Neuronal stem cell (in vitro differentiated cells): Measurements from ENCODE around the gene RBM20.

Source experiments
- DNase-seq: peaks from one replicate; pipeline ENCODE4 v3.0.0-alpha.2; 2013; ENCODE audit warnings: low spot score
- H2AFZ ChIP-seq: one replicate; pipeline ENCODE4 v1.6.1; 2013; ENCODE audit warnings: mild to moderate bottlenecking, low read length, inconsistent platforms
- H2AK5ac ChIP-seq: 2 replicates; pipeline ENCODE4 v1.6.1; 2013; ENCODE audit warnings: low read depth, mild to moderate bottlenecking, inconsistent platforms, low read length, moderate library complexity, mixed read lengths
- H2BK120ac ChIP-seq: 2 replicates; pipeline ENCODE4 v1.6.1; 2013; ENCODE audit warnings: low read depth, mild to moderate bottlenecking, inconsistent platforms, low read length, moderate library complexity, mixed read lengths
- H2BK12ac ChIP-seq: one replicate; pipeline ENCODE4 v1.6.1; 2013; ENCODE audit warnings: low read length, inconsistent platforms
- H2BK15ac ChIP-seq: 2 replicates; pipeline ENCODE4 v1.6.1; 2013; ENCODE audit warnings: mild to moderate bottlenecking, low read length, inconsistent platforms, mixed read lengths
- H2BK5ac ChIP-seq: one replicate; pipeline ENCODE4 v1.6.1; 2013; ENCODE audit warnings: inconsistent platforms, mild to moderate bottlenecking, low read length, moderate library complexity
- H3K14ac ChIP-seq: one replicate; pipeline ENCODE4 v1.6.1; 2013; ENCODE audit warnings: low read length, inconsistent platforms
- H3K18ac ChIP-seq: 2 replicates; pipeline ENCODE4 v1.6.1; 2013; ENCODE audit warnings: low read length, inconsistent platforms
- H3K23ac ChIP-seq: 2 replicates; pipeline ENCODE4 v1.6.1; 2013; ENCODE audit warnings: low read depth, mild to moderate bottlenecking, mixed read lengths, low read length, inconsistent platforms; ENCODE audit not compliant: poor library complexity
- H3K27ac ChIP-seq: replicated peaks from 3 replicates; pipeline ENCODE4 v1.5.1; 2013; ENCODE audit warnings: low read length, inconsistent platforms
- H3K27me3 ChIP-seq, 3 experiments: 2 replicates each; pipeline ENCODE4 v1.6.1; 2013; ENCODE audit warnings: low read length in 3 of 3, mild to moderate bottlenecking in 2 of 3, inconsistent platforms in 1 of 3, low read depth in 1 of 3, mixed read lengths in 1 of 3, moderate library complexity in 1 of 3; ENCODE audit not compliant: control insufficient read depth in 3 of 3, insufficient read depth in 3 of 3
- H3K36me3 ChIP-seq, 2 donors: replicated peaks in 1 of 2; 2 replicates each; pipeline ENCODE4 v1.6.1; 2013; ENCODE audit warnings: low read length in 2 of 2; ENCODE audit not compliant: control insufficient read depth in 2 of 2, insufficient read depth in 2 of 2
- H3K4ac ChIP-seq: 2 replicates; pipeline ENCODE4 v1.6.1; 2013; ENCODE audit warnings: inconsistent platforms, mild to moderate bottlenecking, low read length, moderate library complexity
- H3K4me1 ChIP-seq, 2 donors: 1 replicate in 1 of 2; 2 replicates in 1 of 2; pipeline ENCODE4 v1.6.1; 2013; ENCODE audit warnings: low read length in 2 of 2, low read depth in 1 of 2; ENCODE audit not compliant: control insufficient read depth in 2 of 2, insufficient read depth in 1 of 2
- H3K4me2 ChIP-seq: one replicate; pipeline ENCODE4 v1.6.1; 2013; ENCODE audit warnings: mild to moderate bottlenecking, low read length, inconsistent platforms; ENCODE audit not compliant: insufficient read depth, poor library complexity, severe bottlenecking
- H3K4me3 ChIP-seq, 2 donors: 2 replicates each; pipeline ENCODE4 v1.5.1; 2013; ENCODE audit warnings: low read length in 2 of 2, mild to moderate bottlenecking in 2 of 2, inconsistent platforms in 1 of 2, moderate library complexity in 1 of 2
- H3K79me1 ChIP-seq: one replicate; pipeline ENCODE4 v1.6.1; 2013; ENCODE audit warnings: low read depth, mild to moderate bottlenecking, inconsistent platforms, low read length, moderate library complexity
- H3K9ac ChIP-seq: one replicate; pipeline ENCODE4 v1.6.1; 2013; ENCODE audit warnings: mild to moderate bottlenecking, low read depth, low read length, inconsistent platforms; ENCODE audit not compliant: poor library complexity
- H3K9me3 ChIP-seq, 2 donors: replicated peaks in 1 of 2; 2 replicates each; pipeline versions ENCODE3 to v1.6.1; 2013; ENCODE audit warnings: low read length in 2 of 2, mild to moderate bottlenecking in 2 of 2, inconsistent platforms in 1 of 2, low read depth in 1 of 2, mixed read lengths in 1 of 2, moderate library complexity in 1 of 2; ENCODE audit not compliant: control insufficient read depth in 2 of 2, insufficient read depth in 1 of 2
- H4K8ac ChIP-seq: one replicate; pipeline ENCODE4 v1.6.1; 2013; ENCODE audit warnings: low read depth, mild to moderate bottlenecking, inconsistent platforms, low read length, moderate library complexity
- H4K91ac ChIP-seq: one replicate; pipeline ENCODE4 v1.6.1; 2013; ENCODE audit warnings: low read length, low read depth, mild to moderate bottlenecking, inconsistent platforms; ENCODE audit not compliant: poor library complexity
- WGBS, 2 donors: extraction: QIAGEN DNeasy Blood & Tissue Kit; methylation state at CpG; one replicate each; pipeline ENCODE4 v1.1.7; 2013; ENCODE audit warnings: missing lambda C conversion rate in 2 of 2, mixed read lengths in 1 of 2; ENCODE audit not compliant: insufficient read length in 2 of 2, insufficient replicate concordance in 1 of 2; ENCODE audit errors: extremely low coverage in 2 of 2; 5-methylcytosine and 5-hydroxymethylcytosine counted together

The RBM20 gene

GRCh38 chr10:110717781-110718589 is 73.8 kb downstream of the RBM20 start:
- Histone ChIP-seq H2BK12ac (no peak overlapping the region), H3K4me2 (no peak overlapping the region), H3K4ac (no peak overlapping the region), H3K36me3 (no peaks in the 10 kb centered on the region), H2BK15ac (no peak overlapping the region), H3K27ac (no peak overlapping the region), H3K4me1 (no peaks in the 10 kb centered on the region), H2AFZ (no peak overlapping the region), H2BK120ac (no peak overlapping the region), H2BK5ac (no peak overlapping the region), H3K14ac (no peak overlapping the region), H3K9me3 (no peaks in the 10 kb centered on the region), H4K8ac (no peak overlapping the region), H4K91ac (peak overlapping the region; percentile 34), H3K23ac (no peak overlapping the region), H3K9ac (no peak overlapping the region), H3K18ac (no peak overlapping the region), H3K79me1 (no peaks in the 10 kb centered on the region), H3K27me3 (peaks cover 0 to 25% (median 0%) of the 10 kb centered on the region in 3 experiments), H3K4me3 (no peak overlapping the region), H2AK5ac (no peak overlapping the region)
- no CpG with 5 or more reads among the region's 4 CpGs for WGBS, 2 donors
- no peak for DNase-seq

GRCh38 chr10:110721406-110722038 is 77.4 kb downstream of the RBM20 start:
- DNase-seq: no peak
- H2BK5ac ChIP-seq: no peak overlapping the region
- H2BK12ac ChIP-seq: no peak overlapping the region
- no peak overlapping the region for H4K8ac ChIP-seq
- H3K14ac ChIP-seq: no peak overlapping the region
- peaks cover 2 to 7% of the 10 kb centered on the region in 2 donors for H3K4me1 ChIP-seq
- H3K9ac ChIP-seq: no peak overlapping the region
- peaks cover 0 to 38% (median 0%) of the 10 kb centered on the region in 3 experiments for H3K27me3 ChIP-seq
- H3K18ac ChIP-seq: no peak overlapping the region
- H2AFZ ChIP-seq: no peak overlapping the region
- no peak overlapping the region for H2BK15ac ChIP-seq
- no CpG with 5 or more reads among the region's 9 CpGs for WGBS, 2 donors
- no peak overlapping the region for H3K27ac ChIP-seq
- no peak overlapping the region for H3K4me2 ChIP-seq
- no peaks in the 10 kb centered on the region for H3K79me1 ChIP-seq
- no peak overlapping the region for H3K4me3 ChIP-seq
- no peak overlapping the region for H2BK120ac ChIP-seq
- no peak overlapping the region for H4K91ac ChIP-seq
- H3K9me3 ChIP-seq: no peaks in the 10 kb centered on the region
- H3K4ac ChIP-seq: no peak overlapping the region
- no peak overlapping the region for H3K23ac ChIP-seq
- H3K36me3 ChIP-seq: no peaks in the 10 kb centered on the region
- no peak overlapping the region for H2AK5ac ChIP-seq

GRCh38 chr10:110723224-110723891 is 79.2 kb downstream of the RBM20 start:
- H3K9ac ChIP-seq: no peak overlapping the region
- H3K18ac ChIP-seq: no peak overlapping the region
- no peaks in the 10 kb centered on the region for H3K36me3 ChIP-seq
- no peak overlapping the region for H2AK5ac ChIP-seq
- no peak overlapping the region for H3K14ac ChIP-seq
- no peak overlapping the region for H3K4me2 ChIP-seq
- H2BK15ac ChIP-seq: no peak overlapping the region
- H3K27me3 ChIP-seq: peaks cover 0 to 35% (median 0%) of the 10 kb centered on the region in 3 experiments
- H4K8ac ChIP-seq: no peak overlapping the region
- no peak overlapping the region for H3K27ac ChIP-seq
- H2AFZ ChIP-seq: no peak overlapping the region
- no peaks in the 10 kb centered on the region for H3K79me1 ChIP-seq
- no peak for DNase-seq
- no CpG with 5 or more reads among the region's 4 CpGs for WGBS, 2 donors
- no peaks in the 10 kb centered on the region for H3K9me3 ChIP-seq
- no peak overlapping the region for H3K4ac ChIP-seq
- H3K4me3 ChIP-seq: no peak overlapping the region
- no peak overlapping the region for H2BK120ac ChIP-seq
- H2BK5ac ChIP-seq: no peak overlapping the region
- H2BK12ac ChIP-seq: no peak overlapping the region
- no peak overlapping the region for H4K91ac ChIP-seq
- peaks cover 2 to 7% of the 10 kb centered on the region in 2 donors for H3K4me1 ChIP-seq
- H3K23ac ChIP-seq: no peak overlapping the region
